AG04449 (cell line): ENCODE results near the gene TRABD2B.

ENCODE experiments used
- CTCF ChIA-PET: fragments of 350-600 bp; formaldehyde crosslinking; extraction: SDS; loops from one replicate; lab custom pipeline; 2021; ENCODE audit warnings: antibody characterized with exemption; lab: Yijun Ruan, JAX
- POLR2A ChIA-PET: fragments of 400-600, 350-600 bp; formaldehyde crosslinking; extraction: SDS; loops from one replicate; lab custom pipeline; 2020; ENCODE audit warnings: antibody characterized with exemption, inconsistent platforms; lab: Yijun Ruan, JAX
- DNase-seq: peaks from one replicate; pipeline ENCODE4 v3.0.0-alpha.2; 2010; ENCODE audit warnings: low read depth, low spot score
- H3K4me3 ChIP-seq: 2 replicates; pipeline ENCODE4 v1.5.1; 2011; ENCODE audit warnings: low read depth, mild to moderate bottlenecking, control low read depth, low read length
- TF ChIP-seq, protein P1 (sequence below): IDR thresholded peaks from one replicate; pipeline ENCODE4 v1.5.1; 2011; ENCODE audit warnings: mild to moderate bottlenecking, moderate library complexity, low read length, control low read depth, inconsistent platforms; ENCODE audit not compliant: insufficient read depth; ENCODE audit errors: missing control alignments

Gene TRABD2B

DNA sequence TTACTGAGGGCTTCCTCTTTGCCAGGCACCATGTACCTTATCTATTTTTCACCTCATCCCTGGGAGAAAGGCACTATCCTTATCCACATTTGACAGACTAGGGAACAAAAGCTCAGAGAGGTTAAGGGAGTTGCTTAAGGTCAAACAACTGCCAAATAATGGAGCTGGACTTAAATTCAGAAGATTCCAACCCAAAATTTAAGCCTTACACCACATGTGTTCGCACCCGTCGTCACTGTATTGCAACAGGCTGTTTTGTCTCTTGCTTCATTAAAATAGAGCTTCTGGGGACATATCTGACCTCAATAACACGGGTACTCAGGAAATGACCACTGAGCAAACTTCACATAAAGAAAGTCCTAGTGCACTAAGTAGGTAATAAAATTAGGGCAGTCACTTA lies 62.0 kb downstream of the TRABD2B start:
- TF ChIP-seq, protein P1, sequence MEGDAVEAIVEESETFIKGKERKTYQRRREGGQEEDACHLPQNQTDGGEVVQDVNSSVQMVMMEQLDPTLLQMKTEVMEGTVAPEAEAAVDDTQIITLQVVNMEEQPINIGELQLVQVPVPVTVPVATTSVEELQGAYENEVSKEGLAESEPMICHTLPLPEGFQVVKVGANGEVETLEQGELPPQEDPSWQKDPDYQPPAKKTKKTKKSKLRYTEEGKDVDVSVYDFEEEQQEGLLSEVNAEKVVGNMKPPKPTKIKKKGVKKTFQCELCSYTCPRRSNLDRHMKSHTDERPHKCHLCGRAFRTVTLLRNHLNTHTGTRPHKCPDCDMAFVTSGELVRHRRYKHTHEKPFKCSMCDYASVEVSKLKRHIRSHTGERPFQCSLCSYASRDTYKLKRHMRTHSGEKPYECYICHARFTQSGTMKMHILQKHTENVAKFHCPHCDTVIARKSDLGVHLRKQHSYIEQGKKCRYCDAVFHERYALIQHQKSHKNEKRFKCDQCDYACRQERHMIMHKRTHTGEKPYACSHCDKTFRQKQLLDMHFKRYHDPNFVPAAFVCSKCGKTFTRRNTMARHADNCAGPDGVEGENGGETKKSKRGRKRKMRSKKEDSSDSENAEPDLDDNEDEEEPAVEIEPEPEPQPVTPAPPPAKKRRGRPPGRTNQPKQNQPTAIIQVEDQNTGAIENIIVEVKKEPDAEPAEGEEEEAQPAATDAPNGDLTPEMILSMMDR, result no peak
- POLR2A ChIA-PET, result no interaction called here
- no peak overlapping the region for H3K4me3 ChIP-seq
- CTCF ChIA-PET, result no interaction called here
- DNase-seq, result no peak

DNA sequence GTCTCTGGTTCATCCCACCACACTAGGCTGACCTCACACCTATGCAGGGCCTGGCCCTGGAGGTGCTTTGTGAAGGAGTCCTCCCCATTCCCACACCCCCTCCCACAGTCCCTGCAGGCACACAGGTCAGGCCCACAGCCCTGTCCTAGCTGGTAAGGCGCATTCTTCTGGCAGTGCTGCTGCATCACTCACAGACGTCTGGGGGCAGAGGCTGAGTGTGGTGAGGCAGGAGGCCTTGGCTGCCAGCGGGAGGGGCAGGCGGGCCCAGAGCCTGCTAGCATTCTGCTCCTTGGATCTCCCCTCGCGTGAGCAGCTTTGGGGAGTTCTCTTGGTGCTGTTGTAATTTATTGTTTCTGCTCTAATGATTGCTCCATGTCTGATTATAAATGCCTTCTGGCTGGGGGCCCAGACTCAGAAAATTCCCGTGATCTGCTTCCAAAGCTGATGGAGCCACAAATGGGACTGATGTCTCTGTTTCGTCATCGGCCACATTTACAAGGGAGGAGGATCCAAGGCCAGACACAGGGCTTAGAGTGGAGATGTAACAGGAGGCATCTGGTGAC lies 62.9 kb downstream of the TRABD2B start:
- ChIA-PET POLR2A (no interaction called here), CTCF (no interaction called here)
- TF ChIP-seq, protein P1, result no peak
- no peak for DNase-seq
- no peak overlapping the region for H3K4me3 ChIP-seq

DNA sequence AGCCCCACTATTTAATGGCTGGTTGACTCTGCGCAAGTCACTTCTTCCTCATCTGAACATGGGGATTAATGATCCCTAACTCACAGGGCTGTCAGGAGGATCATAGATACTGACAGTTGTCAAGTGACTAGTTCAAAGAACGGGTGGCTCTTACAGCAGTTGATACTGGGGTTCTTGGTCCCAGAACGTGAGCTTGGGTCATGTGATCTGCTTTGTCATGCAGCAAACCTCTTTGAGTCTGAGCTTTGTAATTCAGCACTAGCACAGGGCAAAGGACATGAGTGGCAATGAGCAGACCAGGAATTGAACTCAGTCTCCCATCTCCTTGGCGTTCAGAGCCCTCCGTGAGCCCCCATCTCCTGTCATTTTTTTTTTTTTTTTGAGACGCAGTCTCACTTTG lies 64.4 kb downstream of the TRABD2B start:
- TF ChIP-seq, protein P1, result no peak
- H3K4me3 ChIP-seq, result no peak overlapping the region
- CTCF ChIA-PET, result no interaction called here
- POLR2A ChIA-PET, result no interaction called here
- no peak for DNase-seq

DNA sequence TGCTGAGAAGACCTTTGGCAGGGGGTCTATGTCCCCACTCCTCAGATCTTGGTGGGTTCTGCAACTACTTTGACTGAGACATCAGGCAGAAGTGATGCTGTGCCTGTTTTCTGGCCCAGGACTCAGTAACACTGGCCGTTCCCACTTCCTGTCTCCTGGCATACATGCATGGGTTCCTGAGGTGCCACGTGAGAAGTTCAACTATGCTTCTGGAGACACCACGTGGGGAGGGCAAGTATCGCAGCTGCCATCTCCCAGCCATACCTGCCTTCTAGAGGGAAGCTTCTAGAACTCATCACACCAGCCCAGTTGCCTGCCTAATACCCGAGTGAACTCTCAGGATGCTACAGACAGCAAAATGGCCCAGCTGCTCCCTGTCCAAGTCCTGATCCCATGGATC lies 65.8 kb downstream of the TRABD2B start:
- no peak overlapping the region for H3K4me3 ChIP-seq
- ChIA-PET POLR2A (no interaction called here), CTCF (no interaction called here)
- DNase-seq, result no peak
- TF ChIP-seq, protein P1, result no peak

DNA sequence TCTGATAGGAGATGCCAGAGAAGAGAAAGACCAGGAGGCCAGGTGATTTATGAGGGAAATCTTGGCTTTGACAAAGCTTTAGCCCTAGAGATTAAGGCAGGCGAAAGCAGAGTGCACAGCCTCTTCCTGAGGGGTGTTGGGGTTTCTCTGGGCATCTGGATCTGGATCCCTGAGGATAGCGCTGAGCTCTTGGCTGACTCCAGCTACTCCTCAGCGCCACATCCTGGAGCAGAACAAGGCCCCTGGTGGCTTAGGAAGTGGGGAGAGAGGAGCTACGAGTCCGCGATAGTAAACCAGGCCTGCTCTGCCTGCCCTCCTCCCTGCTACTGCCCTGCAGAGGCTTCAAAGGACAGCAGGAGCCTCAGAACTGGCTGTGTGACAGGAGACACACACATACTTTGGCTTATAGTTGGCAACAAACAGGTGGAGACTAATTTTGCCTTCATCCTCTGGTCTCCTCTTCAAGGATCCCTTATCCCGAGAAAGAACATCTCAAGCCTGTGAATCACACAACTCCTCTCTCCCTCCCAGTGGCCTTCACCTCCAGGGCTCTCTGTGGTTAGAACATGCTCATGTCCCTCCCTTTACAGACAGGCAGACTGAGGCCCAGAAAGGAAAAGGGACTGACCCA lies 66.9 kb downstream of the TRABD2B start:
- DNase-seq, result no peak
- ChIA-PET POLR2A (no interaction called here), CTCF (no interaction called here)
- TF ChIP-seq, protein P1, result no peak
- no peak overlapping the region for H3K4me3 ChIP-seq

DNA sequence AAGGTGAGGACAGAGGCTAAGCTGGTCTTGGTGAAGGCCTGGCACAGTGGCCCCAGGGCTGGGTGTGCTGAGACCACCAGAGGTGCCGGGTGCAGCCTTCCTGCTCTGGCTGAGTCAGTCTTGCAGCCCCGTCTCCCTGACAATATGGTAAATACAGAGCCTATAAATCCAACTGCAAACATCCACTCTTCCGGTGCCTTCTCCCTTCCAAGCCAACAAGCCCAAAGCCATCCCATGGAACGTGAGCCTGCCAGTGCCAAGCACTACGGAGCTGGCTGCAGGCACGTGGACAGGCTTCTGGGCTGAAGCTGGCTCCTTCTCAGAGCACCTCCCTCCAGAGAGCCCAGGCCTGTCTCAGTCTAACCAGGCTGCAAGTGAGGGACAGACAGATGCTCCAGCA lies 70.0 kb downstream of the TRABD2B start:
- ChIA-PET CTCF (no interaction called here), POLR2A (no interaction called here)
- H3K4me3 ChIP-seq, result no peak overlapping the region
- no peak for DNase-seq
- TF ChIP-seq, protein P1, result no peak
